HEK293 (cell line): Measurements from ENCODE around the gene NSFL1C.

Source experiments
- CTCF ChIA-PET: fragments of 350-600 bp; formaldehyde crosslinking; extraction: SDS; loops from one replicate; lab custom pipeline; 2021; ENCODE audit warnings: antibody characterized with exemption; lab: Yijun Ruan, JAX
- POLR2A ChIA-PET: fragments of 300-600 bp; formaldehyde crosslinking; extraction: SDS; loops from one replicate; lab custom pipeline; 2020; ENCODE audit warnings: antibody characterized with exemption, inconsistent platforms; lab: Yijun Ruan, JAX
- H3K27ac ChIP-seq: fragments of 200-500 bp; sonication (Bioruptor generic); 2 replicates; pipeline ENCODE4 v1.5.1; 2014; ENCODE audit warnings: low read depth, low read length, control low read depth, inconsistent platforms; ENCODE audit errors: extremely low read depth
- H3K36me3 ChIP-seq, 2 experiments: fragments of 200-500 bp in 1 of 2; sonication (Bioruptor generic) in 1 of 2; 1 replicate in 1 of 2; 2 replicates in 1 of 2; pipeline ENCODE4 v1.5.1; 2014 to 2017; ENCODE audit warnings: inconsistent platforms in 2 of 2, low read length in 2 of 2; ENCODE audit not compliant: control insufficient read depth in 2 of 2, insufficient read depth in 1 of 2
- H3K4me1 ChIP-seq: fragments of 200-500 bp; sonication (Bioruptor generic); 2 replicates; pipeline ENCODE4 v1.5.1; 2014; ENCODE audit warnings: mild to moderate bottlenecking, low read length, inconsistent platforms; ENCODE audit not compliant: control insufficient read depth, insufficient read depth
- H3K4me3 ChIP-seq: 2 replicates; pipeline ENCODE4 v1.5.1; 2011; ENCODE audit warnings: low read depth, mild to moderate bottlenecking, control low read depth, low read length, moderate library complexity
- H3K9me3 ChIP-seq: fragments of 200-500 bp; sonication (Bioruptor generic); 2 replicates; pipeline ENCODE4 v1.5.1; 2014; ENCODE audit warnings: low read depth, low read length, inconsistent platforms; ENCODE audit not compliant: control insufficient read depth, insufficient read depth
- KLF10 ChIP-seq: fragments of 450-650 bp; IDR thresholded peaks from 2 replicates; pipeline ENCODE4 v1.5.1; 2018; ENCODE audit warnings: missing biosample characterization, mild to moderate bottlenecking, missing genetic modification characterization
- SCRT1 ChIP-seq: fragments of 450-650 bp; formaldehyde crosslinking; IDR thresholded peaks from 2 replicates; pipeline ENCODE4 v1.5.1; 2016; ENCODE audit warnings: missing biosample characterization, missing genetic modification characterization, borderline replicate concordance
- ZBTB21 ChIP-seq: fragments of 450-650 bp; formaldehyde crosslinking; IDR thresholded peaks from 2 replicates; pipeline ENCODE4 v1.5.1; 2017; ENCODE audit warnings: missing biosample characterization, missing genetic modification characterization
- ZBTB44 ChIP-seq: fragments of 450-650 bp; IDR thresholded peaks from 2 replicates; pipeline ENCODE4 v1.5.1; 2018; ENCODE audit warnings: missing biosample characterization, mild to moderate bottlenecking, missing genetic modification characterization
- ZNF10 ChIP-seq: fragments of 450-650 bp; formaldehyde crosslinking; IDR thresholded peaks from 2 replicates; pipeline ENCODE4 v1.5.1; 2017; ENCODE audit warnings: missing biosample characterization, missing genetic modification characterization
- ZNF19 ChIP-seq: fragments of 450-650 bp; formaldehyde crosslinking; IDR thresholded peaks from 2 replicates; pipeline ENCODE4; 2016; ENCODE audit warnings: missing biosample characterization, missing genetic modification characterization, low read depth
- ZNF202 ChIP-seq: fragments of 450-650 bp; formaldehyde crosslinking; IDR thresholded peaks from 2 replicates; pipeline ENCODE4 v1.5.1; 2016; ENCODE audit warnings: missing biosample characterization, missing genetic modification characterization, borderline replicate concordance
- ZNF214 ChIP-seq: fragments of 450-650 bp; formaldehyde crosslinking; IDR thresholded peaks from 2 replicates; pipeline ENCODE4 v1.5.1; 2017; ENCODE audit warnings: missing biosample characterization, mild to moderate bottlenecking, missing genetic modification characterization, borderline replicate concordance
- ZNF280C ChIP-seq: fragments of 450-650 bp; formaldehyde crosslinking; IDR thresholded peaks from 2 replicates; pipeline ENCODE4 v1.5.1; 2016; ENCODE audit warnings: missing biosample characterization, missing genetic modification characterization
- ZNF311 ChIP-seq: fragments of 450-650 bp; formaldehyde crosslinking; IDR thresholded peaks from 2 replicates; pipeline ENCODE4 v1.5.1; 2017; ENCODE audit warnings: missing biosample characterization, missing genetic modification characterization, borderline replicate concordance
- ZNF501 ChIP-seq: fragments of 450-650 bp; formaldehyde crosslinking; IDR thresholded peaks from 2 replicates; pipeline ENCODE4 v1.5.1; 2016; ENCODE audit warnings: missing biosample characterization, missing genetic modification characterization
- ZNF514 ChIP-seq: fragments of 450-650 bp; formaldehyde crosslinking; IDR thresholded peaks from 2 replicates; pipeline ENCODE4 v1.5.1; 2016; ENCODE audit warnings: missing biosample characterization, missing genetic modification characterization
- ZNF518A ChIP-seq: fragments of 450-650 bp; formaldehyde crosslinking; conservative IDR thresholded peaks from 2 replicates; pipeline ENCODE4 v1.5.1; 2016; ENCODE audit warnings: low read depth, missing biosample characterization, missing genetic modification characterization
- ZNF548 ChIP-seq: fragments of 450-650 bp; formaldehyde crosslinking; IDR thresholded peaks from 2 replicates; pipeline ENCODE4 v1.5.1; 2016; ENCODE audit warnings: missing biosample characterization, missing genetic modification characterization
- ZNF639 ChIP-seq: fragments of 450-650 bp; formaldehyde crosslinking; IDR thresholded peaks from 2 replicates; pipeline ENCODE4 v1.5.1; 2016; ENCODE audit warnings: missing biosample characterization, missing genetic modification characterization
- ZNF701 ChIP-seq: fragments of 450-650 bp; formaldehyde crosslinking; IDR thresholded peaks from 2 replicates; pipeline ENCODE4 v1.5.1; 2016; ENCODE audit warnings: missing biosample characterization, missing genetic modification characterization
- ZNF707 ChIP-seq: fragments of 450-650 bp; formaldehyde crosslinking; IDR thresholded peaks from 2 replicates; pipeline ENCODE4 v1.5.1; 2016; ENCODE audit warnings: missing biosample characterization, missing genetic modification characterization
- ZNF791 ChIP-seq: fragments of 450-650 bp; formaldehyde crosslinking; IDR thresholded peaks from 2 replicates; pipeline ENCODE4 v1.5.1; 2016; ENCODE audit warnings: missing biosample characterization, missing genetic modification characterization
- ZSCAN16 ChIP-seq: fragments of 450-650 bp; formaldehyde crosslinking; IDR thresholded peaks from 2 replicates; pipeline ENCODE4 v1.5.1; 2016; ENCODE audit warnings: missing biosample characterization, missing genetic modification characterization
- ZSCAN4 ChIP-seq: fragments of 450-650 bp; formaldehyde crosslinking; IDR thresholded peaks from 2 replicates; pipeline ENCODE4 v1.5.1; 2017; ENCODE audit warnings: missing biosample characterization, missing genetic modification characterization

Gene NSFL1C

GRCh38 chr20:1463971-1464570 lies 2.6 kb downstream of the NSFL1C start:
- POLR2A ChIA-PET = interaction anchor here (0.6 kb wide), 1 partner anchor 132 kb away, joined by 4 read pairs; no protein-coding TSS in a partner anchor
- H3K4me1 ChIP-seq = peaks cover 3% of the 10 kb centered on the region; the same call in 1 of the 2 replicates
- TF ChIP-seq ZNF501 (tag by site-specific recombination) (no peak), ZBTB21 (tag by site-specific recombination) (no peak), ZNF19 (tag by site-specific recombination) (no peak), ZNF701 (tag by site-specific recombination) (no peak), ZNF280C (tag by site-specific recombination) (no peak), ZNF214 (no peak), ZNF10 (tag by site-specific recombination) (no peak), SCRT1 (tag by site-specific recombination) (no peak), ZNF202 (tag by site-specific recombination) (no peak), ZSCAN16 (tag by site-specific recombination) (no peak), ZBTB44 (no peak), ZNF707 (no peak), ZNF639 (tag by site-specific recombination) (no peak), ZNF548 (tag by site-specific recombination) (no peak), ZNF514 (tag by site-specific recombination) (no peak), ZNF518A (tag by site-specific recombination) (no peak), ZNF791 (tag by site-specific recombination) (no peak), ZNF311 (no peak), ZSCAN4 (no peak), KLF10 (tag by site-specific recombination) (no peak)
- TF ChIP-seq, all 188 proteins: peak for 0
- Histone ChIP-seq H3K9me3 (no peaks in the 10 kb centered on the region), H3K36me3 (peaks cover 24 to 62% of the 10 kb centered on the region in 2 experiments), H3K27ac (no peak overlapping the region), H3K4me3 (no peak overlapping the region)
- CTCF ChIA-PET = interaction anchor here (1.1 kb wide), 1 partner anchor 40 kb away, joined by 3 read pairs; no protein-coding TSS in a partner anchor
